Ovary (tissue), 3 donors: Measurements from ENCODE around the gene CADPS2.

Source experiments
- CTCF ChIP-seq, 3 donors: fragments of 450-650 bp in 2 of 3; fragments of 200-600 bp in 1 of 3; IDR thresholded peaks; one replicate each; pipeline versions ENCODE4 v1.5.1 to v1.8.0; 2016 to 2022; ENCODE audit warnings: antibody characterized with exemption in 3 of 3, mild to moderate bottlenecking in 1 of 3
- EP300 ChIP-seq: sonication (generic); formaldehyde crosslinking; IDR thresholded peaks from one replicate; pipeline ENCODE4 v1.6.1; 2017; ENCODE audit warnings: antibody characterized with exemption
- POLR2A ChIP-seq: fragments of 450-650 bp; IDR thresholded peaks from one replicate; pipeline ENCODE4 v1.6.1; 2017; ENCODE audit warnings: antibody characterized with exemption, mild to moderate bottlenecking, moderate library complexity
- donor health status: DM: no; HTN: no; CAD: no.

DNA sequence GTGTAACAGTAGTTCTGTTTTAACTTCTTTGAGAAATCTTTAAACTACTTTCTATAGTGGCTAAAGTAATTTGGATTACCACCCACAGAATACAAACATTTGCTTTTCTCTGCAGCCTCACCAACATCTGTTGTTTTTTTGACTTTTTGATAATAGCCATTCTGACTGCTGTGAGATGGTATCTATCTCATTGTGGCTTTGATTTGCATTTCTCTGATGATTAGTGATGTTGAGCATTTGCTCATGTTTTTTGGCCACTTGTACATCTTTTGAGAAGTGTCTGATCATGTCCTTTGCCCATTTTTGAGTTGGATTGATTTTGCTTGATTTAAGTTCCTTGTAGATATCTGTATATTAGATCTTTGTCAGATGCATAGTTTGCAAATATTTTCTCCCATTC lies 254.0 kb downstream of the CADPS2 start:
- no peak for TF ChIP-seq CTCF (IDR thresholded peaks at IDR 0.05)
- TF ChIP-seq POLR2A: no peak
- TF ChIP-seq EP300: no peak
